HFFc6 (cell line): ENCODE results near the gene KIF14. TPM values are rescaled to one million over a fixed set of nuclear protein-coding genes. Genes with fewer than 3 reads are reported as not detected.

Experiments used
- DNase-seq: peaks from one replicate; pipeline ENCODE4 v3.0.0-alpha.2; 2018
- H3K27ac Mint-ChIP-seq: 2 replicates; pipeline ENCODE4 v1.8.0; 2020; ENCODE audit warnings: mild to moderate bottlenecking, mixed read lengths
- H3K27me3 Mint-ChIP-seq: 2 replicates; pipeline ENCODE4 v1.8.0; 2021; ENCODE audit warnings: mild to moderate bottlenecking, moderate library complexity, mixed read lengths; ENCODE audit not compliant: insufficient read depth
- H3K36me3 Mint-ChIP-seq: 2 replicates; pipeline ENCODE4 v1.8.0; 2021; ENCODE audit warnings: low read depth, mixed read lengths
- H3K4me1 Mint-ChIP-seq: 2 replicates; pipeline ENCODE4 v1.8.0; 2020; ENCODE audit warnings: low read depth, mixed read lengths
- H3K4me3 Mint-ChIP-seq: 2 replicates; pipeline ENCODE4 v1.8.0; 2020; ENCODE audit warnings: mild to moderate bottlenecking, moderate library complexity, mixed read lengths
- H3K9me3 Mint-ChIP-seq: 2 replicates; pipeline ENCODE4 v1.8.0; 2020; ENCODE audit warnings: mild to moderate bottlenecking, mixed read lengths
- CTCF ChIP-seq: fragments of 200-600 bp; sonication (generic); IDR thresholded peaks from 2 replicates; pipeline ENCODE4 v1.5.0; 2021; ENCODE audit warnings: antibody characterized with exemption, mild to moderate bottlenecking
- total RNA-seq, 6 experiments: library from RNA; stranded (reverse); fragmentation: NEBNext Ultra II Directional; extraction: Animal tissue kit (Norgen Biotek cat#: 25700); gene quantifications; 2 replicates in 1 of 6; 3 replicates in 5 of 6; pipeline ENCODE4 v1.2.3, GENCODE V29; 2021

Gene KIF14
- total RNA-seq, 6 experiments from 2014 or later: 5.3 to 12.5 (median 11.4) TPM

GRCh38 chr1:200629876-200630514, 9.4 kb upstream of the KIF14 start:
- no peaks in the 10 kb centered on the region for H3K36me3 Mint-ChIP-seq
- no peaks in the 10 kb centered on the region for H3K27me3 Mint-ChIP-seq
- no peak overlapping the region for H3K27ac Mint-ChIP-seq
- H3K4me1 Mint-ChIP-seq: peaks cover 6% of the 10 kb centered on the region
- H3K9me3 Mint-ChIP-seq: no peaks in the 10 kb centered on the region
- TF ChIP-seq CTCF: no peak
- no peak for DNase-seq
- H3K4me3 Mint-ChIP-seq: no peak overlapping the region

DNA sequence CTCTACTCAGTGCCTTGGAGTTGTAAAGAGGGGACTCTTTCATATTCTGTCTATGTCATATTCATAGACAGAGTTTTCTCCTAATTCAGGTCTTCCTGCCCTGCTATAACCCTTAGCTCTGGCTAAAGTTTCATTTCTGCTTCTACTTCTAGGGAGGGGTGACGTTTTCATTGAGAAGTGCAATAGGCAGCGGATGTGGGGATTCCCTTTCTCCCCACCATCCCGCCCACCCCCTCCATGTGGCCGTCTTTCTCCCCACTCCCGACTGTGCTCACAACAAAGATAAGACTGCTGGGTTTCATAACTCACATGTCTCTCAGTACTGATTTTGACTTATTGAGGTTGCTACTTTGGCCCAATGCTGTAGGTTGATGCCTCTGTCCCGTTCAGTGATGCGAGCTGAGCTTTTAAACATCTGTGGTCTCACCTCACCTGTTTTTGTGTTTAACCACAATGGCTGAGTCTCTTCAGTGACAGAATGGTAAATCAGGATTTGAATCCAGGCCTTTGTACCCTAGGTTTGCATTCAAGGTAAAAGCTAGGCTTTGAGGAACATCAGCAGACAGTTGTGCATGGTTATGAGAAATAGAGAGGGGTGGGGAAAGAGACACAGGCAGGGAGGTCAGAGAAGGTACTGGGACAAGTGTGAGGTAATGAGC, 7.8 kb upstream of the KIF14 start:
- H3K4me3 Mint-ChIP-seq: no peak overlapping the region
- no peak for DNase-seq
- H3K9me3 Mint-ChIP-seq: no peaks in the 10 kb centered on the region
- no peaks in the 10 kb centered on the region for H3K36me3 Mint-ChIP-seq
- TF ChIP-seq CTCF: no peak
- no peak overlapping the region for H3K27ac Mint-ChIP-seq
- peaks cover 11% of the 10 kb centered on the region for H3K4me1 Mint-ChIP-seq
- H3K27me3 Mint-ChIP-seq: no peaks in the 10 kb centered on the region

DNA sequence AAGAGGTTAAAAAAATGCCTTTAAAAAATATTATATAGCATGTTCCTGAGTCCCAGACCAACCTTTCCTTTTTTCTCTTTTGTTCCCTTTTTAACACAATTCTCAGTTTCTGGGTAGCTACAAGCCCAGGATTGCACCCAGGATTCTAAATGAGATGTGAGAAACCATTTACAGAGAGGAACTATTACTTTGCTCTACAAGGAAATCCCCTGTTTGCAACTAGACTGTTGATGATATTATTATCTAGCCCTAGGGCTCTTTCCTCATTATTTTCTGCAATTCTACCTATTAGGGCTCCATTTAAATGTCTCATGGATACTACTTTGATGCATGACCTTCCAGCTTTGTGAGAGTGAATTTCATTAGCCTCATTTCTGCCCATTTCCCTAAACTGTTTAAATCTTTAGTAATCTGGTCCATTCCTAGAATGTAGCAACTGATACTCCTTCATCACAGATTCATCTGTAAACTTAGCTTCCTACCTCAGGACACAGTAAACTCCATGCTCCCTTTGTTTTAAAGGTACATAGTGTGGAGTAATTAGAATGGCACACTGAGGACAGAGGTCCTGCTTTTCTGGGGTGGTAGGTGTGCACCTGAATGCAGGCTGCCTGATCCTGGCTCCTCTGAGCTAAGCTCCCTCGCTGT, 7.1 kb upstream of the KIF14 start:
- TF ChIP-seq CTCF: no peak
- Mint-ChIP-seq H3K9me3 (no peaks in the 10 kb centered on the region), H3K4me3 (no peak overlapping the region), H3K27ac (no peak overlapping the region), H3K27me3 (no peaks in the 10 kb centered on the region), H3K4me1 (peaks cover 11% of the 10 kb centered on the region), H3K36me3 (no peaks in the 10 kb centered on the region)
- DNase-seq: no peak

- H3K4me3 Mint-ChIP-seq: no peak overlapping the region
- peaks cover 12% of the 10 kb centered on the region for H3K4me1 Mint-ChIP-seq
- no peaks in the 10 kb centered on the region for H3K36me3 Mint-ChIP-seq
- no peaks in the 10 kb centered on the region for H3K27me3 Mint-ChIP-seq
- no peak overlapping the region for H3K27ac Mint-ChIP-seq
- DNase-seq: no peak
- no peak for TF ChIP-seq CTCF
- no peaks in the 10 kb centered on the region for H3K9me3 Mint-ChIP-seq
These were observed 6.4 kb upstream of the KIF14 start for GRCh38 chr1:200626853-200627534.

- no peaks in the 10 kb centered on the region for H3K9me3 Mint-ChIP-seq
- peaks cover 20% of the 10 kb centered on the region for H3K4me1 Mint-ChIP-seq
- no peak overlapping the region; the same call in 1 of the 2 replicates for H3K27ac Mint-ChIP-seq
- no peak overlapping the region for H3K4me3 Mint-ChIP-seq
- TF ChIP-seq CTCF: no peak
- DNase-seq: no peak
- H3K27me3 Mint-ChIP-seq: peaks cover 3% of the 10 kb centered on the region; the same call in 1 of the 2 replicates
- no peaks in the 10 kb centered on the region for H3K36me3 Mint-ChIP-seq
These were observed 4.9 kb upstream of the KIF14 start for GRCh38 chr1:200625381-200625824.
